Measurements from ENCODE around the gene SMAD4. TPM values are rescaled to one million over a fixed set of nuclear protein-coding genes. Genes with fewer than 3 reads are reported as not detected.

The SMAD4 gene
- total and polyA plus RNA-seq, 4 donors: 12.5 to 143 (median 60.6) TPM

- WGBS, 2 donors: 87 to 93% methylated on average over 4 of the region's 4 CpGs
- H3K9me3 ChIP-seq (ENCODE audit: control insufficient read depth in 4 of 4, insufficient read depth in 3 of 4, low read length in 3 of 4): no peaks in the 10 kb centered on the region
- no peak overlapping the region for H3K9ac ChIP-seq (ENCODE audit: insufficient read depth in 1 of 2, low read length in 2 of 2)
- no peak for TF ChIP-seq CTCF (IDR thresholded peaks at IDR 0.05; ENCODE audit: control extremely low read depth, extremely low read depth)
- ATAC-seq (ENCODE audit: insufficient read depth, low FRiP score) (no peak), DNase-seq (no peak)
- peaks cover 0 to 2% (median 0%) of the 10 kb centered on the region in 5 donors for H3K4me1 ChIP-seq (ENCODE audit: control insufficient read depth in 5 of 5, insufficient read depth in 5 of 5, low read length in 5 of 5)
- no peak overlapping the region for H3K27ac ChIP-seq (ENCODE audit: low read depth in 1 of 2, low read length in 1 of 2)
- no peaks in the 10 kb centered on the region for H3K27me3 ChIP-seq (ENCODE audit: control insufficient read depth in 3 of 3, insufficient read depth in 3 of 3, low read length in 2 of 3)
- H3K36me3 ChIP-seq (ENCODE audit: control insufficient read depth in 4 of 4, insufficient read depth in 4 of 4, low read length in 4 of 4): peaks cover 8 to 35% (median 13%) of the 10 kb centered on the region in 4 donors
- H3K4me3 ChIP-seq: no peak overlapping the region
Observed at GRCh38 chr18:51068105-51068504, 38.1 kb downstream of the SMAD4 start.

- no peak overlapping the region for H3K27ac ChIP-seq (ENCODE audit: low read depth in 1 of 2, low read length in 1 of 2)
- H3K36me3 ChIP-seq (ENCODE audit: control insufficient read depth in 4 of 4, insufficient read depth in 4 of 4, low read length in 4 of 4): peaks cover 6 to 28% (median 13%) of the 10 kb centered on the region in 4 donors
- no peaks in the 10 kb centered on the region for H3K27me3 ChIP-seq (ENCODE audit: control insufficient read depth in 3 of 3, insufficient read depth in 3 of 3, low read length in 2 of 3)
- WGBS, 2 donors: 86 to 90% methylated on average over 1 of the region's 1 CpG
- no peak for TF ChIP-seq CTCF (IDR thresholded peaks at IDR 0.05; ENCODE audit: control extremely low read depth, extremely low read depth)
- DNase-seq: no peak
- no peak overlapping the region for H3K9ac ChIP-seq (ENCODE audit: insufficient read depth in 1 of 2, low read length in 2 of 2)
- H3K4me3 ChIP-seq: no peak overlapping the region
- H3K4me1 ChIP-seq (ENCODE audit: control insufficient read depth in 5 of 5, insufficient read depth in 5 of 5, low read length in 5 of 5): no peaks in the 10 kb centered on the region
- no peak for ATAC-seq (ENCODE audit: insufficient read depth, low FRiP score)
- H3K9me3 ChIP-seq (ENCODE audit: control insufficient read depth in 4 of 4, insufficient read depth in 3 of 4, low read length in 3 of 4): peaks cover 0 to 2% (median 0%) of the 10 kb centered on the region in 4 donors
Observed at GRCh38 chr18:51069885-51070284, 39.9 kb downstream of the SMAD4 start.

GRCh38 chr18:51070545-51070944, 40.5 kb downstream of the SMAD4 start:
- Histone ChIP-seq H3K9ac (ENCODE audit: insufficient read depth in 1 of 2, low read length in 2 of 2) (no peak overlapping the region), H3K4me1 (ENCODE audit: control insufficient read depth in 5 of 5, insufficient read depth in 5 of 5, low read length in 5 of 5) (no peaks in the 10 kb centered on the region), H3K36me3 (ENCODE audit: control insufficient read depth in 4 of 4, insufficient read depth in 4 of 4, low read length in 4 of 4) (peaks cover 6 to 25% (median 9%) of the 10 kb centered on the region in 4 donors), H3K27me3 (ENCODE audit: control insufficient read depth in 3 of 3, insufficient read depth in 3 of 3, low read length in 2 of 3) (no peaks in the 10 kb centered on the region), H3K27ac (ENCODE audit: low read depth in 1 of 2, low read length in 1 of 2) (no peak overlapping the region), H3K4me3 (no peak overlapping the region), H3K9me3 (ENCODE audit: control insufficient read depth in 4 of 4, insufficient read depth in 3 of 4, low read length in 3 of 4) (peaks cover 0 to 2% (median 0%) of the 10 kb centered on the region in 4 donors)
- no peak for TF ChIP-seq CTCF (IDR thresholded peaks at IDR 0.05; ENCODE audit: control extremely low read depth, extremely low read depth)
- no peak for DNase-seq
- 96 to 97% methylated on average over 2 of the region's 2 CpGs for WGBS, 2 donors
- no peak for ATAC-seq (ENCODE audit: insufficient read depth, low FRiP score)

Measured in lung (tissue), 12 donors.